IMR-90 (cell line): ENCODE data around the gene NCBP2. TPM values are rescaled to one million over a fixed set of nuclear protein-coding genes. Genes with fewer than 3 reads are reported as not detected.

Experiments used
- ATAC-seq: fragments of 200-7000 bp; cut with Tn5 transposase; 2 replicates; pipeline ENCODE4 v1.9.1; 2020; ENCODE audit warnings: low read depth, mild to moderate bottlenecking, moderate library complexity
- BruUV-seq: library from RNA; stranded (reverse); fragments of 400-500 nt; replicated peaks from 2 replicates; lab custom pipeline; 2021; lab: Mats Ljungman, UMichigan
- CTCF ChIA-PET: fragments of 300-600 bp; formaldehyde crosslinking; extraction: SDS; loops from one replicate; lab custom pipeline; 2021; ENCODE audit warnings: antibody characterized with exemption; lab: Yijun Ruan, JAX
- POLR2A ChIA-PET: fragments of 300-600 bp; sonication (Branson Sonifier 250); formaldehyde crosslinking; loops from one replicate; lab custom pipeline; 2022; ENCODE audit warnings: antibody characterized with exemption; ENCODE audit not compliant: unreplicated experiment; lab: Charles Lee
- DNase-seq: peaks from one replicate; pipeline ENCODE4 v3.0.0; 2013
- H2AFZ ChIP-seq: replicated peaks from 2 replicates; pipeline ENCODE3; 2013; ENCODE audit warnings: low read length, mild to moderate bottlenecking; ENCODE audit not compliant: poor library complexity
- H2AK5ac ChIP-seq: 2 replicates; pipeline ENCODE4 v1.6.1; 2013; ENCODE audit warnings: low read depth, low read length, inconsistent platforms
- H2AK9ac ChIP-seq: replicated peaks from 2 replicates; pipeline ENCODE3; 2013; ENCODE audit warnings: mild to moderate bottlenecking, low read depth, low read length, moderate library complexity; ENCODE audit not compliant: poor library complexity
- H2BK120ac ChIP-seq: 2 replicates; pipeline ENCODE4 v1.6.1; 2013; ENCODE audit warnings: low read depth, low read length, inconsistent platforms
- H2BK15ac ChIP-seq: 3 replicates; pipeline ENCODE4 v1.6.1; 2013; ENCODE audit warnings: low read depth, low read length, inconsistent platforms
- H2BK20ac ChIP-seq: 2 replicates; pipeline ENCODE4 v1.6.1; 2013; ENCODE audit warnings: low read depth, mild to moderate bottlenecking, inconsistent platforms, low read length, moderate library complexity
- H2BK5ac ChIP-seq: 2 replicates; pipeline ENCODE4 v1.6.1; 2013; ENCODE audit warnings: mild to moderate bottlenecking, low read depth, low read length, inconsistent platforms; ENCODE audit not compliant: poor library complexity, severe bottlenecking
- H3K14ac ChIP-seq: replicated peaks from 2 replicates; pipeline ENCODE4 v1.6.1; 2013; ENCODE audit warnings: low read depth, low read length, inconsistent platforms
- H3K18ac ChIP-seq: 2 replicates; pipeline ENCODE4 v1.6.1; 2013; ENCODE audit warnings: low read depth, low read length, control low read depth
- H3K23ac ChIP-seq: 2 replicates; pipeline ENCODE4 v1.6.1; 2013; ENCODE audit warnings: low read depth, low read length, inconsistent platforms
- H3K27ac ChIP-seq: 2 replicates; pipeline ENCODE4 v1.5.1; 2013; ENCODE audit warnings: mild to moderate bottlenecking, control low read depth, low read length; ENCODE audit not compliant: insufficient read depth
- H3K27me3 ChIP-seq: 2 replicates; pipeline ENCODE4 v1.6.1; 2013; ENCODE audit warnings: low read length; ENCODE audit not compliant: control insufficient read depth, insufficient read depth
- H3K36me3 ChIP-seq: 2 replicates; pipeline ENCODE4 v1.6.1; 2013; ENCODE audit warnings: low read length, mixed read lengths; ENCODE audit not compliant: control insufficient read depth, insufficient read depth
- H3K4ac ChIP-seq: 2 replicates; pipeline ENCODE4 v1.6.1; 2013; ENCODE audit warnings: low read depth, low read length, inconsistent platforms
- H3K4me1 ChIP-seq: 2 replicates; pipeline ENCODE4 v1.6.1; 2013; ENCODE audit warnings: low read length, mixed read lengths; ENCODE audit not compliant: control insufficient read depth, insufficient read depth
- H3K4me2 ChIP-seq: 2 replicates; pipeline ENCODE4 v1.6.1; 2013; ENCODE audit warnings: low read depth, mild to moderate bottlenecking, control low read depth, low read length, moderate library complexity
- H3K4me3 ChIP-seq: 2 replicates; pipeline ENCODE4 v1.5.1; 2013; ENCODE audit warnings: low read depth, mild to moderate bottlenecking, control low read depth, low read length, moderate library complexity; ENCODE audit not compliant: insufficient read depth
- H3K56ac ChIP-seq: 2 replicates; pipeline ENCODE4 v1.6.1; 2013; ENCODE audit warnings: low read length, inconsistent platforms; ENCODE audit not compliant: insufficient read depth; ENCODE audit errors: extremely low read depth
- H3K79me1 ChIP-seq, 2 experiments: 2 replicates each; pipeline ENCODE4 v1.6.1; 2013; ENCODE audit warnings: low read length in 2 of 2, inconsistent platforms in 1 of 2, low read depth in 1 of 2
- H3K9ac ChIP-seq: 2 replicates; pipeline ENCODE4 v1.6.1; 2013; ENCODE audit warnings: low read depth, low read length, control low read depth
- H3K9me1 ChIP-seq: 2 replicates; pipeline ENCODE4 v1.6.1; 2013; ENCODE audit warnings: low read length, inconsistent platforms; ENCODE audit not compliant: insufficient read depth
- H3K9me3 ChIP-seq: 2 replicates; pipeline ENCODE4 v1.6.1; 2013; ENCODE audit warnings: low read length; ENCODE audit not compliant: control insufficient read depth, insufficient read depth
- H4K20me1 ChIP-seq: 2 replicates; pipeline ENCODE4 v1.6.1; 2013; ENCODE audit warnings: low read length, inconsistent platforms; ENCODE audit not compliant: insufficient read depth
- H4K5ac ChIP-seq: 2 replicates; pipeline ENCODE4 v1.6.1; 2013; ENCODE audit warnings: mild to moderate bottlenecking, low read depth, low read length, control low read depth
- H4K8ac ChIP-seq, 2 experiments: 2 replicates each; pipeline ENCODE4 v1.6.1; 2013; ENCODE audit warnings: low read depth in 2 of 2, low read length in 2 of 2, control low read depth in 1 of 2, inconsistent platforms in 1 of 2
- H4K91ac ChIP-seq: 2 replicates; pipeline ENCODE4 v1.6.1; 2013; ENCODE audit warnings: low read depth, low read length, inconsistent platforms; ENCODE audit not compliant: insufficient read depth
- BHLHE40 ChIP-seq: fragments of 150-350 bp; IDR thresholded peaks from 2 replicates; pipeline ENCODE4 v1.6.1; 2016; ENCODE audit warnings: mild to moderate bottlenecking, low read depth, low read length
- CEBPB ChIP-seq: IDR thresholded peaks from 2 replicates; pipeline ENCODE4 v1.6.1; 2012; ENCODE audit warnings: low read depth, low read length, improper control_type of control experiment
- CHD1 ChIP-seq: IDR thresholded peaks from 2 replicates; pipeline ENCODE4 v1.6.1; 2012; ENCODE audit warnings: low read depth, low read length, improper control_type of control experiment
- ELK1 ChIP-seq: fragments of 150-350 bp; IDR thresholded peaks from 2 replicates; pipeline ENCODE4 v1.6.1; 2016; ENCODE audit warnings: low read depth, mild to moderate bottlenecking, low read length, moderate library complexity, borderline replicate concordance
- FOS ChIP-seq: fragments of 150-350 bp; IDR thresholded peaks from 2 replicates; pipeline ENCODE4 v1.6.1; 2016; ENCODE audit warnings: low read depth, low read length
- MAFK ChIP-seq: IDR thresholded peaks from 2 replicates; pipeline ENCODE4 v1.6.1; 2012; ENCODE audit warnings: low read depth, low read length, improper control_type of control experiment
- MAZ ChIP-seq: IDR thresholded peaks from 2 replicates; pipeline ENCODE4 v1.6.1; 2012; ENCODE audit warnings: low read depth, mild to moderate bottlenecking, low read length, improper control_type of control experiment, moderate library complexity, borderline replicate concordance
- MXI1 ChIP-seq: IDR thresholded peaks from 2 replicates; pipeline ENCODE4 v1.6.1; 2012; ENCODE audit warnings: low read depth, mild to moderate bottlenecking, low read length, moderate library complexity, borderline replicate concordance
- NFE2L2 ChIP-seq: fragments of 150-350 bp; IDR thresholded peaks from 2 replicates; pipeline ENCODE4 v1.6.1; 2016; ENCODE audit warnings: low read depth, mild to moderate bottlenecking, low read length
- POLR2A ChIP-seq: IDR thresholded peaks from 2 replicates; pipeline ENCODE4 v1.6.1; 2012; ENCODE audit warnings: mild to moderate bottlenecking, low read depth, low read length
- RAD21 ChIP-seq: IDR thresholded peaks from 2 replicates; pipeline ENCODE4 v1.6.1; 2012; ENCODE audit warnings: low read length, improper control_type of control experiment
- RCOR1 ChIP-seq: IDR thresholded peaks from 2 replicates; pipeline ENCODE4 v1.6.1; 2012; ENCODE audit warnings: mild to moderate bottlenecking, low read length, improper control_type of control experiment; ENCODE audit not compliant: insufficient replicate concordance
- RFX5 ChIP-seq: IDR thresholded peaks from 2 replicates; pipeline ENCODE4 v1.8.0; 2012; ENCODE audit warnings: low read depth, mild to moderate bottlenecking, low read length, moderate library complexity
- SMC3 ChIP-seq: fragments of 150-350 bp; IDR thresholded peaks from 2 replicates; pipeline ENCODE4 v1.6.1; 2016; ENCODE audit warnings: low read depth, mild to moderate bottlenecking, antibody characterized with exemption, low read length, moderate library complexity
- USF2 ChIP-seq: fragments of 150-350 bp; IDR thresholded peaks from 2 replicates; pipeline ENCODE4 v1.6.1; 2017; ENCODE audit warnings: mild to moderate bottlenecking, antibody characterized with exemption, low read length, low read depth
- WGBS, 2 experiments: methylation state at CpG; one replicate each; pipeline versions ENCODE4 v1.1.5 to v1.1.7; 2013; ENCODE audit warnings: missing lambda C conversion rate in 2 of 2; ENCODE audit not compliant: insufficient read length in 1 of 2; ENCODE audit errors: extremely low coverage in 2 of 2; 5-methylcytosine and 5-hydroxymethylcytosine counted together
- dilution Hi-C: fragments of 300-500 bp; cut with HindIII; formaldehyde crosslinking; loops from one replicate; pipeline ENCODE4 v1.14.3; 2018; ENCODE audit warnings: low sequenced_read_pairs; ENCODE audit not compliant: unreplicated experiment
- in situ Hi-C: fragments of 300-500 bp; cut with MboI; formaldehyde crosslinking; loops from 3 replicates; pipeline ENCODE4 v1.14.3; 2019; ENCODE audit warnings: low sequenced_read_pairs, inconsistent platforms, mixed read lengths
- intact Hi-C: fragments of 100-400 bp; cut with micrococcal nuclease; formaldehyde crosslinking; loops from 2 replicates; pipeline ENCODE4 v1.10.0; 2022
- polyA plus RNA-seq, 3 experiments: library from polyadenylated mRNA; depleted of rRNA; stranded (reverse); fragments of >200 nt; gene quantifications; 2 replicates each; pipeline ENCODE4 v1.2.3, GENCODE V29; 2012; ENCODE audit warnings: low replicate concordance in 1 of 3
- total RNA-seq: library from RNA; depleted of rRNA; stranded (reverse); fragments of >200 nt; gene quantifications from 2 replicates; pipeline ENCODE4 v1.2.3, GENCODE V29; 2012
- TF ChIP-seq, protein P1 (sequence below): conservative IDR thresholded peaks from 2 replicates; pipeline ENCODE4 v1.5.1; 2012; ENCODE audit warnings: mild to moderate bottlenecking, low read depth, low read length, improper control_type of control experiment

NCBP2 gene
- total and polyA plus RNA-seq, 2 of the 4 experiments (the other 2 are of a cell fraction), result 42.8 to 73.6 TPM

GRCh38 chr3:196916995-196917394, 25.3 kb downstream of the NCBP2 start:
- CTCF ChIA-PET, result no interaction called here
- no CpG with 5 or more reads among the region's 3 CpGs for WGBS, 2 experiments
- Histone ChIP-seq H2AK5ac (no peak overlapping the region), H2BK20ac (no peak overlapping the region), H3K18ac (no peak overlapping the region), H3K56ac (no peak overlapping the region), H4K5ac (no peak overlapping the region), H3K27me3 (no peaks in the 10 kb centered on the region), H3K9ac (no peak overlapping the region), H3K27ac (no peak overlapping the region), H3K4ac (no peak overlapping the region), H3K36me3 (peaks cover 14% of the 10 kb centered on the region), H2AFZ (no peak overlapping the region), H2BK120ac (no peak overlapping the region), H3K9me1 (no peaks in the 10 kb centered on the region; the same call in 1 of the 2 replicates), H3K14ac (no peak overlapping the region), H2BK5ac (no peak overlapping the region), H2AK9ac (no peak overlapping the region), H3K79me1 (peaks cover 0 to 6% of the 10 kb centered on the region in 2 experiments; a peak in 3 of 4 replicates), H3K23ac (no peak overlapping the region), H3K9me3 (no peaks in the 10 kb centered on the region), H3K4me2 (no peak overlapping the region), H4K91ac (no peak overlapping the region), H4K20me1 (no peaks in the 10 kb centered on the region), H3K4me1 (no peaks in the 10 kb centered on the region), H3K4me3 (no peak overlapping the region), H4K8ac (no peak overlapping the region), H2BK15ac (no peak overlapping the region)
- no peak for TF ChIP-seq RAD21
- no peak for TF ChIP-seq USF2
- TF ChIP-seq RFX5, result no peak
- TF ChIP-seq RCOR1, result no peak
- TF ChIP-seq BHLHE40, result no peak
- no peak for TF ChIP-seq SMC3
- no peak for TF ChIP-seq MXI1
- no peak for TF ChIP-seq POLR2A
- TF ChIP-seq ELK1, result no peak
- TF ChIP-seq MAFK, result no peak
- TF ChIP-seq NFE2L2, result no peak
- no peak for TF ChIP-seq CEBPB
- no peak for TF ChIP-seq MAZ
- TF ChIP-seq, protein P1, sequence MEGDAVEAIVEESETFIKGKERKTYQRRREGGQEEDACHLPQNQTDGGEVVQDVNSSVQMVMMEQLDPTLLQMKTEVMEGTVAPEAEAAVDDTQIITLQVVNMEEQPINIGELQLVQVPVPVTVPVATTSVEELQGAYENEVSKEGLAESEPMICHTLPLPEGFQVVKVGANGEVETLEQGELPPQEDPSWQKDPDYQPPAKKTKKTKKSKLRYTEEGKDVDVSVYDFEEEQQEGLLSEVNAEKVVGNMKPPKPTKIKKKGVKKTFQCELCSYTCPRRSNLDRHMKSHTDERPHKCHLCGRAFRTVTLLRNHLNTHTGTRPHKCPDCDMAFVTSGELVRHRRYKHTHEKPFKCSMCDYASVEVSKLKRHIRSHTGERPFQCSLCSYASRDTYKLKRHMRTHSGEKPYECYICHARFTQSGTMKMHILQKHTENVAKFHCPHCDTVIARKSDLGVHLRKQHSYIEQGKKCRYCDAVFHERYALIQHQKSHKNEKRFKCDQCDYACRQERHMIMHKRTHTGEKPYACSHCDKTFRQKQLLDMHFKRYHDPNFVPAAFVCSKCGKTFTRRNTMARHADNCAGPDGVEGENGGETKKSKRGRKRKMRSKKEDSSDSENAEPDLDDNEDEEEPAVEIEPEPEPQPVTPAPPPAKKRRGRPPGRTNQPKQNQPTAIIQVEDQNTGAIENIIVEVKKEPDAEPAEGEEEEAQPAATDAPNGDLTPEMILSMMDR, result no peak
- TF ChIP-seq CHD1, result no peak
- no peak for TF ChIP-seq FOS
- DNase-seq, result no peak
- ATAC-seq, result no peak
- POLR2A ChIA-PET, result no interaction called here
- in situ Hi-C loops (no loop called here), intact Hi-C loops (no loop called here), dilution Hi-C loops (no loop called here)
- BruUV-seq, result no TSS peak
